BE2C (cell line): ENCODE data around the gene FIZ1.

Experiments
- DNase-seq: peaks from one replicate; pipeline ENCODE4 v3.0.0-alpha.2; 2020
- H3K27me3 ChIP-seq: fragments of 250-450 bp; sonication (Bioruptor Pico); 2 replicates; pipeline ENCODE4 v1.5.1; 2020; ENCODE audit warnings: mild to moderate bottlenecking
- H3K36me3 ChIP-seq: fragments of 250-450 bp; sonication (Bioruptor Pico); 2 replicates; pipeline ENCODE4 v1.5.1; 2020; ENCODE audit warnings: mild to moderate bottlenecking
- H3K4me1 ChIP-seq: fragments of 250-450 bp; sonication (Bioruptor Pico); 2 replicates; pipeline ENCODE4 v1.5.1; 2020
- H3K4me3 ChIP-seq: 2 replicates; pipeline ENCODE4 v1.5.1; 2011; ENCODE audit warnings: low read depth, low read length
- H3K9me3 ChIP-seq: fragments of 250-450 bp; sonication (Bioruptor Pico); 2 replicates; pipeline ENCODE4 v1.5.1; 2020
- TF ChIP-seq, protein P1 (sequence below): IDR thresholded peaks from 2 replicates; pipeline ENCODE4 v1.5.1; 2012; ENCODE audit warnings: mild to moderate bottlenecking, low read depth, low read length

FIZ1 gene

DNA sequence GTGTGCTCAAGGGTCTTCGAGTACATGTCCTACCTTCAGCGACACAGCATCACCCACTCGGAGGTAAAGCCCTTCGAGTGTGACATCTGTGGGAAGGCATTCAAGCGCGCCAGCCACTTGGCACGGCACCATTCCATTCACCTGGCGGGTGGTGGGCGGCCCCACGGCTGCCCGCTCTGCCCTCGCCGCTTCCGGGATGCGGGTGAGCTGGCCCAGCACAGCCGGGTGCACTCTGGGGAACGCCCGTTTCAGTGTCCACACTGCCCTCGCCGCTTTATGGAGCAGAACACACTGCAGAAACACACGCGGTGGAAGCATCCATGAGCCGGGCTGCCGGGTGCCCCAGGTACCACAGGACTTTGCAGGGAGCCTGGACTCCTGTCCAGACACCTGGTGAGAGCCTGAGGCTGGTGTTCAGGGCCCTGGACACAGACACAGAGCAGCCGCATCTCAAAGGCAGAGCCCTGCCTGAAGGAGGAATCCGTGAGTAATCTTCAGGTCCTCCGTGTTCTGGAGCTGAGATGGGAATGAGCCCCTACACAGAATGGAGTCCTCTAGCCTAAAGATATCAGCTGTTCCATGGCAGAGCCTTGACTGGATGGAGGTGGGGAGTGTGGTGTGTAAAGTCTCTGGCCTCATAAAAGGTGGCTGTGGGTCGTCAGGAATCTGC is 45.7 kb upstream of the FIZ1 start:
- H3K27me3 ChIP-seq: no peaks in the 10 kb centered on the region
- DNase-seq: no peak
- no peaks in the 10 kb centered on the region for H3K9me3 ChIP-seq
- peak overlapping the region; percentile 90 for H3K4me3 ChIP-seq
- peaks cover 17% of the 10 kb centered on the region for H3K36me3 ChIP-seq
- H3K4me1 ChIP-seq: peaks cover 9% of the 10 kb centered on the region
- TF ChIP-seq, protein P1, sequence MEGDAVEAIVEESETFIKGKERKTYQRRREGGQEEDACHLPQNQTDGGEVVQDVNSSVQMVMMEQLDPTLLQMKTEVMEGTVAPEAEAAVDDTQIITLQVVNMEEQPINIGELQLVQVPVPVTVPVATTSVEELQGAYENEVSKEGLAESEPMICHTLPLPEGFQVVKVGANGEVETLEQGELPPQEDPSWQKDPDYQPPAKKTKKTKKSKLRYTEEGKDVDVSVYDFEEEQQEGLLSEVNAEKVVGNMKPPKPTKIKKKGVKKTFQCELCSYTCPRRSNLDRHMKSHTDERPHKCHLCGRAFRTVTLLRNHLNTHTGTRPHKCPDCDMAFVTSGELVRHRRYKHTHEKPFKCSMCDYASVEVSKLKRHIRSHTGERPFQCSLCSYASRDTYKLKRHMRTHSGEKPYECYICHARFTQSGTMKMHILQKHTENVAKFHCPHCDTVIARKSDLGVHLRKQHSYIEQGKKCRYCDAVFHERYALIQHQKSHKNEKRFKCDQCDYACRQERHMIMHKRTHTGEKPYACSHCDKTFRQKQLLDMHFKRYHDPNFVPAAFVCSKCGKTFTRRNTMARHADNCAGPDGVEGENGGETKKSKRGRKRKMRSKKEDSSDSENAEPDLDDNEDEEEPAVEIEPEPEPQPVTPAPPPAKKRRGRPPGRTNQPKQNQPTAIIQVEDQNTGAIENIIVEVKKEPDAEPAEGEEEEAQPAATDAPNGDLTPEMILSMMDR: no peak

- no peak for DNase-seq
- H3K9me3 ChIP-seq: no peaks in the 10 kb centered on the region
- TF ChIP-seq, protein P1: no peak
- H3K27me3 ChIP-seq: no peaks in the 10 kb centered on the region
- H3K4me1 ChIP-seq: peaks cover 9% of the 10 kb centered on the region
- peak overlapping the region; percentile 90 for H3K4me3 ChIP-seq
- H3K36me3 ChIP-seq: peaks cover 17% of the 10 kb centered on the region
Measured at GRCh38 chr19:55644191-55644833, 45.0 kb upstream of the FIZ1 start.

- DNase-seq: no peak
- TF ChIP-seq, protein P1: no peak
- no peaks in the 10 kb centered on the region for H3K9me3 ChIP-seq
- peaks cover 9% of the 10 kb centered on the region for H3K4me1 ChIP-seq
- H3K36me3 ChIP-seq: peaks cover 17% of the 10 kb centered on the region
- H3K4me3 ChIP-seq: peak overlapping the region; percentile 90
- H3K27me3 ChIP-seq: no peaks in the 10 kb centered on the region
Measured at GRCh38 chr19:55643887-55644176, 44.5 kb upstream of the FIZ1 start.

DNA sequence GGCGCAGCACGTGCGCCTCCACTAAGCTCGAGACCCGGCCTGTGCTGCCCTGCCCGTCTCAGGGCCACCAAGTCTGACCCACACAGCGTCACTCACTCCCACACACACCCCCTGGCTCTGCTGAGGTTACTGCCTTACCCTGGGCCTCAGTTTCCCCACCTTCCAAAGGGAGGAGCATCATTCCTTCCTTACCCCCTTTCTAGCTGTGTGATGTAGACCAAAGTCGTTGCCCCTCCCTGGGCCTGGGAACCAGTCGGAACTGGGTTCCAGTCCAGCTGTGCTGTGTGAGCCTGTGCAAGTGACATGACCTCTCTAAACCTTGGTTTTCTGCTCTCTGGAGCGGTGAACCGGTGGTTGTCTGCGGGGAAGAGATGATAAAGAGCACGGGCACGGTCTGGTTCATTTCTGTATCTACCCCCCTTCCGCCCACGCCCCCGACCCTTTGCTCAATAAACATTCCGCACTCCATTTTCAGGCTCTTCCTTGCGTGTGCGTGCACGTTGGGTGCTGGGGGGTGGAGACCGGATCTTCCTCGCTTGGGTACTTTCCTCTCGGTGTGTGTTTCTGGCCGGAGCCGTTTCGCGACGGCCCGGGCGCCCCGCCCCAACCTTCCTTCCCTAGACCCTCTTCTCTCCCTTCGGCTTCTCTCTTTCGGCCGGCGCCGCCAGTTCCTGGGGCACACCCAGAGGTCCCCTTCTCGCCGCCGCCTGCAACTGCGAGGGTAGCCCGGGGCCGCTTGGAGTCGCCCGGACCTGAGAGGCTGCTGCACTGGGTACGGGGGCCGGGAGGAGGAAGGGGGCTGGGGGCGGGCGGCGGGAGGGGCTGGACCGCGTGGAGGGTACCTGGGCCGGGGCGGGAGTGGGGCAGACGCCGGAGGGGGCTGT is 43.9 kb upstream of the FIZ1 start, which contains the start of gene ZNF581:
Gene ZNF581 (plus strand): TSS at position 647 of the 884 bp plus-strand sequence. CDS start 923 bp downstream, outside the sequence.
- peak; percentile 80 for DNase-seq
- no peaks in the 10 kb centered on the region for H3K27me3 ChIP-seq
- peak within 1 kb of the TSS; percentile 90 for H3K4me3 ChIP-seq
- H3K4me1 ChIP-seq: peaks cover 9% of the 10 kb centered on the region
- no peaks in the 10 kb centered on the region for H3K9me3 ChIP-seq
- TF ChIP-seq, protein P1: no peak
- H3K36me3 ChIP-seq: peaks cover 17% of the 10 kb centered on the region

DNA sequence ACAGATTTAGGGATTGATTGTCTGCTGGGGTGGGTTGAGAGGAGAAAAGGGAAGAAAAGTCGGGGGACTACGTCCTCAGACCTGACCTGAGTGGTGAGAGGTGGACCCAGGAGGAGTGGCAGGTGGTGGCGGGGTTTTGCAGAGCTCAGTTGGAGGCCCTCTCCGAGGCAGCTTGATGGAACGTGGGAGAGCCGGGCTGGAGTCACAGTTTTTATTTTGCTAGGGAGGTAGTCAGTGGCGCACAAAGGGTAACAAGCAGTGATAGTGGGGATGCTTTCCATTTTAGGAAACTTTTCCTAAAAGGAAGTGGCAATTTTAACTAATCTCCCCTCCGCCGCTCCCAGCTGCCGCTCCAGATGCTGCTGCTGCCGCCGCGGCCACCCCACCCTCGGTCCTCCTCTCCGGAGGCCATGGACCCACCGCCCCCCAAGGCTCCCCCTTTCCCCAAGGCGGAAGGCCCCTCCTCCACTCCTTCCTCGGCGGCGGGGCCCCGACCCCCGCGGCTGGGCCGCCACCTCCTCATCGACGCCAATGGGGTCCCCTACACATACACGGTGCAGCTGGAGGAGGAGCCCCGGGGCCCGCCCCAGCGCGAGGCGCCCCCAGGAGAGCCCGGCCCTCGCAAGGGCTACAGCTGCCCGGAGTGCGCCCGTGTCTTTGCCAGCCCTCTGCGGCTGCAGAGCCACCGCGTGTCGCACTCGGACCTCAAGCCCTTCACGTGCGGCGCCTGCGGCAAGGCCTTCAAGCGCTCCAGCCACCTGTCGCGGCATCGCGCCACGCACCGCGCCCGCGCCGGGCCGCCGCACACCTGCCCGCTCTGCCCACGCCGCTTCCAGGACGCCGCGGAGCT is 43.1 kb upstream of the FIZ1 start:
- Histone ChIP-seq H3K4me1 (peaks cover 9% of the 10 kb centered on the region), H3K4me3 (peak overlapping the region; percentile 90), H3K27me3 (no peaks in the 10 kb centered on the region), H3K9me3 (no peaks in the 10 kb centered on the region), H3K36me3 (peaks cover 17% of the 10 kb centered on the region)
- TF ChIP-seq, protein P1: no peak
- DNase-seq: peak; percentile 39
